ENCODE measurements around the gene ME3. TPM values are rescaled to one million over a fixed set of nuclear protein-coding genes. Genes with fewer than 3 reads are reported as not detected.
A peak's percentile ranks its signal among the peaks of the same experiment; 100 is the strongest.

ME3 gene
- total RNA-seq, 1 experiment from 2014 or later, result 83.8 TPM

- CTCF ChIA-PET, result no interaction called here
- no peaks in the 10 kb centered on the region for H4K20me1 ChIP-seq (ENCODE audit: low read length)
- no peak overlapping the region for H3K27ac ChIP-seq (ENCODE audit: low read length)
- TF ChIP-seq CTCF (conservative IDR thresholded peaks at IDR 0.05; ENCODE audit: low read depth, low read length) (peak; percentile 53), EZH2phosphoT487 (IDR thresholded peaks at IDR 0.05; ENCODE audit: borderline replicate concordance, low read length) (no peak)
- H3K79me2 ChIP-seq (ENCODE audit: low read length), result no peaks in the 10 kb centered on the region
- H3K4me3 ChIP-seq (ENCODE audit: low read length), result no peak overlapping the region
- H3K9me2 ChIP-seq (replicated peaks; ENCODE audit: low read length), result no peaks in the 10 kb centered on the region
- POLR2A ChIA-PET (ENCODE audit: unreplicated experiment), result no interaction called here
- intact Hi-C loops (cut with micrococcal nuclease), result loop anchor here (5.0 kb wide), 2 partner anchors 47 to 467 kb away; no protein-coding TSS in a partner anchor
- DNase-seq (peak; percentile 2), ATAC-seq (no peak)
- H2AFZ ChIP-seq (ENCODE audit: low read length), result no peak overlapping the region
- no peak overlapping the region for H3K9ac ChIP-seq (ENCODE audit: low read length)
- no peak overlapping the region for H3K4me2 ChIP-seq (ENCODE audit: low read length)
- H3F3A ChIP-seq (ENCODE audit: low read length, unreplicated experiment), result no peaks in the 10 kb centered on the region
- H3K9me3 ChIP-seq (ENCODE audit: low read length), result no peaks in the 10 kb centered on the region
- no peaks in the 10 kb centered on the region for H3K27me3 ChIP-seq (ENCODE audit: low read length)
- BruUV-seq (replicated peaks), result no TSS peak
- no peaks in the 10 kb centered on the region for H3K36me3 ChIP-seq (ENCODE audit: low read depth, low read length)
- no peaks in the 10 kb centered on the region for H3K4me1 ChIP-seq (ENCODE audit: insufficient read depth, low read length)
These were observed 263.6 kb downstream of the ME3 start for GRCh38 chr11:86408845-86409244.

- ATAC-seq, result no peak
- ChIA-PET POLR2A (ENCODE audit: unreplicated experiment) (no interaction called here), CTCF (no interaction called here)
- Histone ChIP-seq H3K27me3 (ENCODE audit: low read length) (no peaks in the 10 kb centered on the region), H3K9me3 (ENCODE audit: low read length) (no peaks in the 10 kb centered on the region), H3K4me1 (ENCODE audit: insufficient read depth, low read length) (no peaks in the 10 kb centered on the region), H3K79me2 (ENCODE audit: low read length) (no peaks in the 10 kb centered on the region), H2AFZ (ENCODE audit: low read length) (no peak overlapping the region), H3F3A (ENCODE audit: low read length, unreplicated experiment) (no peaks in the 10 kb centered on the region), H3K9ac (ENCODE audit: low read length) (no peak overlapping the region), H3K36me3 (ENCODE audit: low read depth, low read length) (no peaks in the 10 kb centered on the region), H3K9me2 (replicated peaks; ENCODE audit: low read length) (no peaks in the 10 kb centered on the region), H3K4me2 (ENCODE audit: low read length) (no peak overlapping the region), H3K27ac (ENCODE audit: low read length) (no peak overlapping the region), H4K20me1 (ENCODE audit: low read length) (no peaks in the 10 kb centered on the region), H3K4me3 (ENCODE audit: low read length) (no peak overlapping the region)
- TF ChIP-seq EZH2 (IDR thresholded peaks at IDR 0.05; ENCODE audit: low read length, unreplicated experiment) (no peak), EZH2phosphoT487 (IDR thresholded peaks at IDR 0.05; ENCODE audit: borderline replicate concordance, low read length) (no peak), CTCF (conservative IDR thresholded peaks at IDR 0.05; ENCODE audit: low read depth, low read length) (no peak)
- intact Hi-C loops (cut with micrococcal nuclease), result no loop called here
- no TSS peak for BruUV-seq (replicated peaks)
- no peak for DNase-seq
These were observed 269.0 kb downstream of the ME3 start for GRCh38 chr11:86403458-86403857.

DNA sequence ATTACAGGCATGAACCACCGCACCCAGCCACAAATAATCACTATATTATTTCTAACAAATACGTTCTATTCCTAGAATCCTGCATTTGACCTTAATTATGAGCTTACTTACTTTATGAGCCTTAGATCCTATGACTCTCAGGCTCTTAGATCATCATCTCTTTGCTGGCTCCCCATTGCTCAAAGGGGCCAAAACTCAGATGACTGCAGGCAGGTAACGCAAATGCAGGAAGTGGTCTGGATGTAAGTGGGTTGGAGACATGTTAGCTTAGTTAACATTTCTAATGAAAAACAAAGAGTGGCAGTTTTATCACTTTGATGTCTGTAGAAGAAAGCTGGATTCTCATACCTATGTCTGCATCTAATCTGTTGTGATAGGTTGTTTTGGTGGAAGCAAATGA is 274.3 kb downstream of the ME3 start:
- H3K9me2 ChIP-seq (replicated peaks; ENCODE audit: low read length), result no peaks in the 10 kb centered on the region
- H3K9me3 ChIP-seq (ENCODE audit: low read length), result no peaks in the 10 kb centered on the region
- intact Hi-C loops (cut with micrococcal nuclease), result no loop called here
- H3K36me3 ChIP-seq (ENCODE audit: low read depth, low read length), result no peaks in the 10 kb centered on the region
- ChIA-PET POLR2A (ENCODE audit: unreplicated experiment) (no interaction called here), CTCF (no interaction called here)
- H4K20me1 ChIP-seq (ENCODE audit: low read length), result no peaks in the 10 kb centered on the region
- H3K9ac ChIP-seq (ENCODE audit: low read length), result no peak overlapping the region
- no peaks in the 10 kb centered on the region for H3K79me2 ChIP-seq (ENCODE audit: low read length)
- BruUV-seq (replicated peaks), result no TSS peak
- no peak overlapping the region for H3K27ac ChIP-seq (ENCODE audit: low read length)
- TF ChIP-seq EZH2 (IDR thresholded peaks at IDR 0.05; ENCODE audit: low read length, unreplicated experiment) (no peak), CTCF (conservative IDR thresholded peaks at IDR 0.05; ENCODE audit: low read depth, low read length) (no peak), EZH2phosphoT487 (IDR thresholded peaks at IDR 0.05; ENCODE audit: borderline replicate concordance, low read length) (no peak)
- no peak for DNase-seq
- no peak overlapping the region for H2AFZ ChIP-seq (ENCODE audit: low read length)
- H3K4me3 ChIP-seq (ENCODE audit: low read length), result no peak overlapping the region
- H3K4me1 ChIP-seq (ENCODE audit: insufficient read depth, low read length), result no peaks in the 10 kb centered on the region
- no peak for ATAC-seq
- no peaks in the 10 kb centered on the region for H3K27me3 ChIP-seq (ENCODE audit: low read length)
- no peak overlapping the region for H3K4me2 ChIP-seq (ENCODE audit: low read length)
- no peaks in the 10 kb centered on the region for H3F3A ChIP-seq (ENCODE audit: low read length, unreplicated experiment)
